GM10266 (cell line): ENCODE data around the gene EP400.

ENCODE experiments used
- DNase-seq: peaks from one replicate; pipeline ENCODE4 v3.0.0; 2012; ENCODE audit errors: extremely low spot score
- CTCF ChIP-seq: IDR thresholded peaks from 2 replicates; pipeline ENCODE4 v1.5.1; 2012; ENCODE audit warnings: mild to moderate bottlenecking, low read depth; ENCODE audit not compliant: control insufficient read depth, insufficient read depth; ENCODE audit errors: missing control alignments

Gene EP400

GRCh38 chr12:132004946-132005345 is 55.2 kb downstream of the EP400 start:
- TF ChIP-seq CTCF, result no peak

GRCh38 chr12:132006056-132006680 is 56.4 kb downstream of the EP400 start:
- TF ChIP-seq CTCF, result no peak
- no peak for DNase-seq

More at GRCh38 chr12:132004946-132005345, 55.2 kb downstream of the EP400 start:
- no peak for DNase-seq

GRCh38 chr12:132007041-132007440 is 57.3 kb downstream of the EP400 start:
- TF ChIP-seq CTCF, result no peak
- no peak for DNase-seq

- no peak for DNase-seq
- TF ChIP-seq CTCF, result no peak
Measured at GRCh38 chr12:132009336-132009859, 59.7 kb downstream of the EP400 start.

GRCh38 chr12:132012919-132013568 is 63.3 kb downstream of the EP400 start:
- TF ChIP-seq CTCF, result no peak
- DNase-seq, result no peak

- TF ChIP-seq CTCF, result no peak
- no peak for DNase-seq
Measured at GRCh38 chr12:132014092-132014914, 64.6 kb downstream of the EP400 start.
